ENCODE results near the gene CLDN6.

The CLDN6 gene

GRCh38 chr16:2970563-2970962 is 47.4 kb downstream of the CLDN6 start:
- no peak for DNase-seq (ENCODE audit: low read depth)

GRCh38 chr16:2969545-2970521 is 48.1 kb downstream of the CLDN6 start:
- DNase-seq (ENCODE audit: low read depth) = no peak

- DNase-seq (ENCODE audit: low read depth) = no peak
These were observed 49.0 kb downstream of the CLDN6 start, which contains the start of gene PAQR4 for GRCh38 chr16:2968738-2969544. Gene PAQR4 (plus strand): TSS chr16:2969348. CDS start chr16:2969675, 327 bp downstream.

- no peak for DNase-seq (ENCODE audit: low read depth)
These were observed 49.6 kb downstream of the CLDN6 start for GRCh38 chr16:2968368-2968737.

GRCh38 chr16:2967721-2968161 is 50.2 kb downstream of the CLDN6 start:
- DNase-seq (ENCODE audit: low read depth) = no peak

GRCh38 chr16:2967211-2967631 is 50.8 kb downstream of the CLDN6 start:
- no peak for DNase-seq (ENCODE audit: low read depth)

GRCh38 chr16:2966808-2967191 is 51.2 kb downstream of the CLDN6 start:
- no peak for DNase-seq (ENCODE audit: low read depth)

- DNase-seq (ENCODE audit: low read depth) = no peak
These were observed 51.8 kb downstream of the CLDN6 start for GRCh38 chr16:2966043-2966807.
